Muscle of back (tissue), 11 donors: ENCODE measurements around the gene PRR33. TPM values are rescaled to one million over a fixed set of nuclear protein-coding genes. Genes with fewer than 3 reads are reported as not detected.

Experiments used
- DNase-seq, 3 donors: peaks; one replicate each; pipeline versions ENCODE4 v3.0.0 to v3.0.0-alpha.2; 2013
- polyA plus RNA-seq, 10 donors: library from polyadenylated mRNA; unstranded; fragments of 120-200 nt; gene quantifications; one replicate each; pipeline ENCODE4 v1.2.1, GENCODE V29; 2013; ENCODE audit not compliant: insufficient read length in 10 of 10

The PRR33 gene
- polyA plus RNA-seq, 10 donors = 0.98 to 7.7 (median 3.3) TPM

- DNase-seq = peak in 1 of 3 donors; percentile 54
Observed at GRCh38 chr11:1839204-1839923, 52.3 kb downstream of the PRR33 start.

- DNase-seq = peak; percentile 58 to 74 (median 67)
Observed at GRCh38 chr11:1838426-1839144, 53.1 kb downstream of the PRR33 start, which contains the start of gene TNNI2. TNNI2 (plus strand) TSS chr11:1838981; CDS start chr11:1839697, 716 bp downstream.

Other genes with a start within 250 kb of the PRR33 start
- gene KRTAP5-6, start 194.7 kb downstream of the PRR33 start, polyA plus RNA-seq = under 1 TPM in 7 of 10 donors, not detected in 3; 0.37 to 0.96 (median 0.61) TPM
- gene IFITM10, start 141.3 kb downstream of the PRR33 start, polyA plus RNA-seq = under 1 TPM; 0.09 to 0.97 (median 0.21) TPM
- 100 to 1,000 TPM in 3 of 10 donors, 10 to 100 TPM in 7; 72.0 to 110 (median 89.6) TPM for gene CTSD, start 128.0 kb downstream of the PRR33 start, polyA plus RNA-seq
- gene SYT8, start 56.9 kb downstream of the PRR33 start, polyA plus RNA-seq = 1 to 10 TPM in 3 of 10 donors, under 1 TPM in 7; 0.26 to 2.8 (median 0.58) TPM
- gene TNNI2, start 52.9 kb downstream of the PRR33 start, polyA plus RNA-seq = 1,000 to 10,000 TPM; 1,680 to 3,659 (median 2,733) TPM
- gene LSP1, start 38.8 kb downstream of the PRR33 start, polyA plus RNA-seq = 10 to 100 TPM; 25.7 to 81.2 (median 44.8) TPM
- gene TNNT3, start 27.8 kb upstream of the PRR33 start, polyA plus RNA-seq = 1,000 to 10,000 TPM; 2,439 to 8,197 (median 6,821) TPM
- gene MRPL23, start 55.4 kb upstream of the PRR33 start, polyA plus RNA-seq = 10 to 100 TPM; 57.6 to 94.8 (median 82.0) TPM
- gene H19, start 105.9 kb upstream of the PRR33 start, polyA plus RNA-seq = over 10,000 TPM in 8 of 10 donors, 1,000 to 10,000 TPM in 2; 9,155 to 14,072 (median 11,013) TPM
- 1,000 to 10,000 TPM; 3,184 to 5,148 (median 3,915) TPM for gene IGF2, start 247.5 kb upstream of the PRR33 start, polyA plus RNA-seq